HEK293 (cell line): ENCODE data around the gene LRRTM4.

Source experiments
- CTCF ChIP-seq: fragments of 450-650 bp; formaldehyde crosslinking; IDR thresholded peaks from 2 replicates; pipeline ENCODE4 v1.5.1; 2016; ENCODE audit warnings: missing biosample characterization, missing genetic modification characterization
- MZF1 ChIP-seq: fragments of 450-650 bp; formaldehyde crosslinking; IDR thresholded peaks from 2 replicates; pipeline ENCODE4 v1.5.1; 2017; ENCODE audit warnings: missing biosample characterization, missing genetic modification characterization, borderline replicate concordance
- SP7 ChIP-seq: fragments of 450-650 bp; formaldehyde crosslinking; IDR thresholded peaks from 2 replicates; pipeline ENCODE4 v1.5.1; 2016; ENCODE audit warnings: missing biosample characterization, missing genetic modification characterization
- ZBTB26 ChIP-seq: fragments of 450-650 bp; formaldehyde crosslinking; optimal IDR thresholded peaks from 2 replicates; pipeline ENCODE3; 2016; ENCODE audit warnings: missing biosample characterization, mild to moderate bottlenecking, missing genetic modification characterization
- ZNF114 ChIP-seq: fragments of 450-650 bp; formaldehyde crosslinking; IDR thresholded peaks from 2 replicates; pipeline ENCODE4 v1.5.0; 2017; ENCODE audit warnings: missing biosample characterization, missing genetic modification characterization
- ZNF239 ChIP-seq: fragments of 450-650 bp; formaldehyde crosslinking; IDR thresholded peaks from 2 replicates; pipeline ENCODE4 v1.5.1; 2016; ENCODE audit warnings: missing biosample characterization, missing genetic modification characterization
- ZNF302 ChIP-seq: fragments of 450-650 bp; formaldehyde crosslinking; IDR thresholded peaks from 2 replicates; pipeline ENCODE4 v1.5.1; 2016; ENCODE audit warnings: missing biosample characterization, missing genetic modification characterization, low read depth
- ZNF350 ChIP-seq: fragments of 450-650 bp; formaldehyde crosslinking; IDR thresholded peaks from 2 replicates; pipeline ENCODE4 v1.5.0; 2017; ENCODE audit warnings: missing biosample characterization, mild to moderate bottlenecking, missing genetic modification characterization
- ZNF561 ChIP-seq: fragments of 450-650 bp; IDR thresholded peaks from 2 replicates; pipeline ENCODE4 v1.5.1; 2018; ENCODE audit warnings: missing biosample characterization, missing genetic modification characterization, borderline replicate concordance
- ZNF629 ChIP-seq: fragments of 450-650 bp; formaldehyde crosslinking; IDR thresholded peaks from 2 replicates; pipeline ENCODE4 v1.5.1; 2017; ENCODE audit warnings: missing biosample characterization, missing genetic modification characterization
- ZNF660 ChIP-seq: fragments of 450-650 bp; IDR thresholded peaks from 2 replicates; pipeline ENCODE4 v1.5.1; 2018; ENCODE audit warnings: missing biosample characterization, mild to moderate bottlenecking, missing genetic modification characterization
- ZNF768 ChIP-seq: fragments of 450-650 bp; formaldehyde crosslinking; IDR thresholded peaks from 2 replicates; pipeline ENCODE4 v1.5.1; 2018; ENCODE audit warnings: missing biosample characterization, mild to moderate bottlenecking, missing genetic modification characterization
- ZSCAN5A ChIP-seq: fragments of 450-650 bp; formaldehyde crosslinking; IDR thresholded peaks from 2 replicates; pipeline ENCODE4 v1.5.1; 2016; ENCODE audit warnings: missing biosample characterization, missing genetic modification characterization
- TF ChIP-seq, protein P1 (sequence below): fragments of 450-650 bp; formaldehyde crosslinking; IDR thresholded peaks from 2 replicates; pipeline ENCODE4 v1.5.1; 2016; ENCODE audit warnings: missing biosample characterization, missing genetic modification characterization, borderline replicate concordance

- TF ChIP-seq CTCF (tag by site-specific recombination) (no peak), SP7 (tag by site-specific recombination) (no peak), ZSCAN5A (tag by site-specific recombination) (no peak), ZNF302 (no peak), ZNF768 (tag by site-specific recombination) (no peak), ZNF629 (tag by site-specific recombination) (no peak), ZNF561 (tag by site-specific recombination) (no peak), ZNF350 (no peak), ZNF239 (tag by site-specific recombination) (no peak), ZNF660 (tag by site-specific recombination) (no peak), MZF1 (tag by site-specific recombination) (no peak), ZBTB26 (tag by site-specific recombination) (no peak), ZNF114 (no peak)
- TF ChIP-seq, protein P1, sequence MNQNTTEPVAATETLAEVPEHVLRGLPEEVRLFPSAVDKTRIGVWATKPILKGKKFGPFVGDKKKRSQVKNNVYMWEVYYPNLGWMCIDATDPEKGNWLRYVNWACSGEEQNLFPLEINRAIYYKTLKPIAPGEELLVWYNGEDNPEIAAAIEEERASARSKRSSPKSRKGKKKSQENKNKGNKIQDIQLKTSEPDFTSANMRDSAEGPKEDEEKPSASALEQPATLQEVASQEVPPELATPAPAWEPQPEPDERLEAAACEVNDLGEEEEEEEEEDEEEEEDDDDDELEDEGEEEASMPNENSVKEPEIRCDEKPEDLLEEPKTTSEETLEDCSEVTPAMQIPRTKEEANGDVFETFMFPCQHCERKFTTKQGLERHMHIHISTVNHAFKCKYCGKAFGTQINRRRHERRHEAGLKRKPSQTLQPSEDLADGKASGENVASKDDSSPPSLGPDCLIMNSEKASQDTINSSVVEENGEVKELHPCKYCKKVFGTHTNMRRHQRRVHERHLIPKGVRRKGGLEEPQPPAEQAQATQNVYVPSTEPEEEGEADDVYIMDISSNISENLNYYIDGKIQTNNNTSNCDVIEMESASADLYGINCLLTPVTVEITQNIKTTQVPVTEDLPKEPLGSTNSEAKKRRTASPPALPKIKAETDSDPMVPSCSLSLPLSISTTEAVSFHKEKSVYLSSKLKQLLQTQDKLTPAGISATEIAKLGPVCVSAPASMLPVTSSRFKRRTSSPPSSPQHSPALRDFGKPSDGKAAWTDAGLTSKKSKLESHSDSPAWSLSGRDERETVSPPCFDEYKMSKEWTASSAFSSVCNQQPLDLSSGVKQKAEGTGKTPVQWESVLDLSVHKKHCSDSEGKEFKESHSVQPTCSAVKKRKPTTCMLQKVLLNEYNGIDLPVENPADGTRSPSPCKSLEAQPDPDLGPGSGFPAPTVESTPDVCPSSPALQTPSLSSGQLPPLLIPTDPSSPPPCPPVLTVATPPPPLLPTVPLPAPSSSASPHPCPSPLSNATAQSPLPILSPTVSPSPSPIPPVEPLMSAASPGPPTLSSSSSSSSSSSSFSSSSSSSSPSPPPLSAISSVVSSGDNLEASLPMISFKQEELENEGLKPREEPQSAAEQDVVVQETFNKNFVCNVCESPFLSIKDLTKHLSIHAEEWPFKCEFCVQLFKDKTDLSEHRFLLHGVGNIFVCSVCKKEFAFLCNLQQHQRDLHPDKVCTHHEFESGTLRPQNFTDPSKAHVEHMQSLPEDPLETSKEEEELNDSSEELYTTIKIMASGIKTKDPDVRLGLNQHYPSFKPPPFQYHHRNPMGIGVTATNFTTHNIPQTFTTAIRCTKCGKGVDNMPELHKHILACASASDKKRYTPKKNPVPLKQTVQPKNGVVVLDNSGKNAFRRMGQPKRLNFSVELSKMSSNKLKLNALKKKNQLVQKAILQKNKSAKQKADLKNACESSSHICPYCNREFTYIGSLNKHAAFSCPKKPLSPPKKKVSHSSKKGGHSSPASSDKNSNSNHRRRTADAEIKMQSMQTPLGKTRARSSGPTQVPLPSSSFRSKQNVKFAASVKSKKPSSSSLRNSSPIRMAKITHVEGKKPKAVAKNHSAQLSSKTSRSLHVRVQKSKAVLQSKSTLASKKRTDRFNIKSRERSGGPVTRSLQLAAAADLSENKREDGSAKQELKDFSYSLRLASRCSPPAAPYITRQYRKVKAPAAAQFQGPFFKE (tag by site-specific recombination): no peak
These were observed 728.4 kb downstream of the LRRTM4 start for GRCh38 chr2:76793647-76794334.
